GM19324 (cell line): ENCODE measurements around the gene IL17REL.

ENCODE experiments used
- ATAC-seq: cut with Tn5 transposase; IDR thresholded peaks from one replicate; pipeline ENCODE4 v1.9.1; 2021; ENCODE audit warnings: mild to moderate bottlenecking, moderate library complexity; ENCODE audit not compliant: unreplicated experiment, low FRiP score

Gene IL17REL

GRCh38 chr22:49960159-49961004 is 52.2 kb downstream of the IL17REL start, which contains the start of gene PIM3:
Gene PIM3, plus strand, starts transcription at chr22:49960772. Its CDS starts 176 bp downstream, at chr22:49960948.
- ATAC-seq: peak; percentile 71

GRCh38 chr22:49959782-49960158 is 52.8 kb downstream of the IL17REL start:
- ATAC-seq: peak; percentile 13

GRCh38 chr22:49958931-49959781 is 53.4 kb downstream of the IL17REL start:
- no peak for ATAC-seq

GRCh38 chr22:49958366-49958921 is 54.1 kb downstream of the IL17REL start:
- no peak for ATAC-seq

GRCh38 chr22:49957826-49958365 is 54.7 kb downstream of the IL17REL start:
- ATAC-seq: no peak

GRCh38 chr22:49956914-49957825 is 55.4 kb downstream of the IL17REL start:
- ATAC-seq: no peak

- ATAC-seq: no peak
Observed at GRCh38 chr22:49956418-49956770, 56.2 kb downstream of the IL17REL start.

- no peak for ATAC-seq
Observed at GRCh38 chr22:49955581-49956417, 56.8 kb downstream of the IL17REL start.

GRCh38 chr22:49954991-49955580 is 57.5 kb downstream of the IL17REL start:
- no peak for ATAC-seq

- ATAC-seq: no peak
Observed at GRCh38 chr22:49954354-49954753, 58.2 kb downstream of the IL17REL start.

GRCh38 chr22:49953680-49954344 is 58.8 kb downstream of the IL17REL start:
- ATAC-seq: no peak

GRCh38 chr22:49953027-49953679 is 59.4 kb downstream of the IL17REL start:
- ATAC-seq: no peak

GRCh38 chr22:49951986-49952896 is 60.3 kb downstream of the IL17REL start:
- ATAC-seq: no peak

- ATAC-seq: no peak
Observed at GRCh38 chr22:49951678-49951985, 60.9 kb downstream of the IL17REL start.

- ATAC-seq: no peak
Observed at GRCh38 chr22:49951000-49951677, 61.4 kb downstream of the IL17REL start.

- ATAC-seq: no peak
Observed at GRCh38 chr22:49950396-49950994, 62.1 kb downstream of the IL17REL start.
